HG02623 (cell line): ENCODE measurements around the gene SPATA46.

ENCODE experiments used
- ATAC-seq: cut with Tn5 transposase; IDR thresholded peaks from one replicate; pipeline ENCODE4 v1.9.1; 2021; ENCODE audit warnings: moderate library complexity; ENCODE audit not compliant: unreplicated experiment

SPATA46 gene

GRCh38 chr1:162391790-162392563 lies 15.3 kb upstream of the SPATA46 start:
- ATAC-seq = no peak

GRCh38 chr1:162390396-162391185 lies 13.9 kb upstream of the SPATA46 start:
- ATAC-seq = no peak

DNA sequence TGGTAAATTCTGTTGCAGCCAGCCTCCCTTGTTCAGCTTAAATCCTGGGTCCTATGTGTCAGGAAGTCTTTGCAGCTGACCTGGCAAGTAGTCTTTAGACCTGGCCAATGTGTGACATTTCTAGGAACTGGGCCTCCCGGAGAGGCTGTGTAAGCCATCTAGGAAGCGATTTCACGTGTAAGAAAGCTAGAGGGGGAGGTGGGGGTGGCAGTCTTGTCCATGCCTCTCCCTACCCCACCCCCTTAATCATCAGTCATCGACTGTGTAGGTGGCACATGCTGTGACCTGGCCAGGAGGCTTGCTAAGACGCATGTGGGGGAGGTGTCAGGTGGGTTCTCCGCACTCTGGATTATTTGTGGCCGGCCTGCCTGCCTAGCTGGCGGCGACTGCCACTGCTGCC lies 13.3 kb upstream of the SPATA46 start:
- no peak for ATAC-seq

- ATAC-seq = no peak
These were observed 12.6 kb upstream of the SPATA46 start for GRCh38 chr1:162389021-162389818.

DNA sequence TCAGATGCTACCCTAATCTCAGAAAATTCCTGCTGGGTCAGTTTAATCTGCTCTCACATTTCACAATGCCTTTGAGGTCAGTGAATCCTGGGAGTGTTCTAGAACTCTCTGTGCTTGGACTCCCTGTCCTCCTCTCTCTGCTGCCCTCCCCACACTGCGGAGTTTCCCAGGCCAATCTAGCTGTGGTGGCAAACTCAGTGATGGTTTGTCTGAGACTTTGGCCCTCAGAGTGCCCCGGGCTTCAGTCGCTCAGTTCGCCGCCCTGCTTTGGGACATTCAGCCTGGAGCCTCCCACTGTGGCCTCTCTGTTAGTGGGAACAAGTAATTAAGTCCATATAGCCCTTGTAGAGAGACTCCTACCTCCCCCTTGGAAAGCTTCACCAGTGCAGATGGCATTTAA lies 12.0 kb upstream of the SPATA46 start:
- ATAC-seq = no peak

DNA sequence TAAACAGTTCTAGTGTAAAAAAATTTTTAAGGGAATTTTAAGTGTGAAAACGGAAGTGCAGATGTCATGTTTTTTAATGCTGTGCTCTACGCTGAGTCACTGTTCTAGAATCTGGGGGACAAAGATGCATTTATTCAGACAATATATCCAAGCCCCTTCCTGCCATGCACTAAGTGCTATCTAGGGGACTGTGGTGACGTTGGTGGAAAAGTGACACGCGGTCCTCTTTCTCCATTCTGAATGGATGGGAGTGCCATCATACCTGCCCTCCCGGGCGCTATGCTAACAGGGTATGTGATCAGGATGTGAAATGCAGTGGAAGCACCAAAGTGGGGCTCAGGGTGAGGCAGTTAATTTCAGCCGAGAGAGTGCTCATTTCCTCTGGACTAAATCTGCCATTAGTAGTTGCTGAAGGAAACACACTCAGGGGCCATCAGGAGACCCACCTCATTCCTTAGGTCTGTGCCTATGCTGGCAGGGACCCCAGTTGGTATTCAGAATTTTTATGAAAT lies 11.5 kb upstream of the SPATA46 start:
- ATAC-seq = no peak

DNA sequence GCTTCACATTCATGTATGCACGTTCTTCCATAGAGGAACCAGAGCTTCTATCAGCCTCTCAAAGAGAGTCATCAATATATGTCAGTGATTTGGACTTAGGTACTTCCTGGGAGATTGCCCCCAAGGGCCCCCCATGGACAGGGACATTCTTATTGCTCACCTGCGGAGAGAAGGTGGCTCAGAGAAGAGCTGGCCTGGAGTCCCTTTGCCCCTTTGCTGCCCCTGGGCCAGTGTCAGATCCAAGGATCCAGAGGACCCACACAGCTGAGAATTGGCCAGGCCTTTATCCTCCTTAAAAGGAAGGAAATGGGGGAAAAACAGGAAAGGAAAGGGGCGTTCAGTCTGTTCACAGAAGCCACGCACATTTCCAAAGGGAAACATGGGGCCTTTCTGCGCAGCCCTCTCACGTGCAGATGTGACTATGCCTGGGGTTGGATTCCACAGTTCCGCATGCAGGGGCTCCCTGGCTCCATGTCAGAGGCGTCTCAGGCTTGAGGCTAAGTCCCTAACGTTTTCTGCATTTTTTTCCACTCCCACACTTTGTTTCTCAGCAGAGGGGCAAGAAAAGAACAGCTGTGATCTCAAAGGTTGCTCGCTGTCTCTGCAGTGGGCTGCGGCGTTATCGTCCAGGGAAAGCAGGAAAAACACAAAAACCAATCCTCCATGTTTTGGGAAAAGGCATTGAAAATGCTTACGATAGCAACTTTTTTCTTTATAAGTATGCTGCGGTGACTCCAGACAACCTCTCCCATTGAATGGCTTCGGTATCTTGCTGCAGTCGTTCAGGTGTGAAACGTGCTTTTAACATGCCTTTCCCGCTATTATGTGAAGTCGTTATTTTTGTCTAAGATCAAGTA lies 10.8 kb upstream of the SPATA46 start:
- no peak for ATAC-seq

DNA sequence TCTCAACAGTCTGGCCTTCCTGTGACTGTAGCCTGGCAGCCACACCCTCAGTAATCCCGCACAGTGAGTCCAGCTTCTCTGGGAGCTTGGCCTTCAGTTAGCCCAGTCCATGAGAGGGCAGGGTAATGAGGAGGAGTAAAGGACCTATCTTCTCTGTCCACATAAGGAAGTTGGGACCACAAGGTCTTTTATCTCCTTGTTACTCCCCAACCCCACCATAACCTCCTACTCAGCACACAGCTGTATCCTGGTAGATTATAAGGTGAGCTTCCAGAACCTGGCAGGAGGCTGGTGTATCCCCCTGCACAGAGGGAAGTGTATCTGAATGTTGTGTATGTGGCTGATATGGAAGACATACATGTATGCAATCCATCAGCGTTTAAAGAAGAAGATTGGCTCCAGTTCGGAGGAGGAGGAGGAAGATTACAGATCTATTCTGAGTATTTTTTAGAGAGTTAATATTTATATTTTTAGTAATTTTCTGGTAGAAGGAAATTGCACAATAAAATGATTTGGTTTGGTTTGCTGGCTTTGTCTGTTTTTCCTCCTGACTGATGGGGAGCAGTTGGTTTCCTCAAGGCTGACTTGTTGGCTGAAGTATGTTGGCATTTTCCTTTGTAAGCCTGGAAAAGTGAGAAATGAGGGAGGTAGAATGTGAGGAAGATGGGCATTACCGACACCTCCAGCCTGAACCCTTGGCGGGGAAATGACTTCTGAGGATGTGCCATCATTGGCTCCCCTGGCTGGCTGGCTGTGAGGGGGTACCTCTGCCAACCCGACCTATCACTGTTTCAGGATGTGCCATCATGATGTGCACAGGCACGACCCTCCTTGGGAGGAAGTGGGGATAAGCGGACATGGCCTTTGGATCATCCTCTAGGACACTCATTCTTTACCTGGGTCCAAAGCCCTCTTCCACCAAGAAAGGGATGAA lies 9.9 kb upstream of the SPATA46 start:
- no peak for ATAC-seq

GRCh38 chr1:162385702-162386101 lies 9.0 kb upstream of the SPATA46 start:
- ATAC-seq = no peak

GRCh38 chr1:162385280-162385623 lies 8.6 kb upstream of the SPATA46 start:
- no peak for ATAC-seq

DNA sequence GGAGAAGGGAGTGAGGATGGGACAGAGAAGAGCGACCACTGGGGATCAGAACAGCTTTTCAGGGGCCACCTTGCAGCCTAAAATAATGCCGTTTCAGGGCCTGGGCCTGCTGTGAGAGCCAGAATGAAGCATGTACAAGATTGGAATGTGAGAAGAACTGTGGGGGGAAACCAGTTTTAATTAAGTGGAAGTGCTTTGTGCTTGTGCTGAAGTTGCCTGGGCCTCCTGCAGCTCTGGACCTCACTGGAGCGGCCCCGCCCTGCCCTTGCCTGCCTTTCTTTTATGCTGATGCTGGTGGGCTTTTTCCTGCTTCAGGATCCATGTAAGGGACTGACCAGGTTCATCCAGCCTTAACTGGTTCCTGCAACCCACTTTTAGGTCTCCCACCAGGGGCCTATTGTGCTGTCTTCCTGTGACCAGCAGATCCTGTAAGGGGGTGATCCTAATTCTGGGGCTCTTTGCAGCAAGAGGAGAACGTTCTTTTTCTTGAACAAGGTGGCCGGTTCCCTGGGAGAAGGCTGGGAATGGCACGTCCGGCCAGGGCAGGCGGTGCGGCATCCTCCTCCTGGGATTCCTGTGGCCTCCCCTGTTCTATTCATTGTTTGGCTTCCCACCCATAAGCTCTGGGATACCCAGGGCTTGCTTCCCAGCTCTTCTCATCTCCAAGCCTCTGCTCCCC lies 8.1 kb upstream of the SPATA46 start:
- ATAC-seq = no peak

DNA sequence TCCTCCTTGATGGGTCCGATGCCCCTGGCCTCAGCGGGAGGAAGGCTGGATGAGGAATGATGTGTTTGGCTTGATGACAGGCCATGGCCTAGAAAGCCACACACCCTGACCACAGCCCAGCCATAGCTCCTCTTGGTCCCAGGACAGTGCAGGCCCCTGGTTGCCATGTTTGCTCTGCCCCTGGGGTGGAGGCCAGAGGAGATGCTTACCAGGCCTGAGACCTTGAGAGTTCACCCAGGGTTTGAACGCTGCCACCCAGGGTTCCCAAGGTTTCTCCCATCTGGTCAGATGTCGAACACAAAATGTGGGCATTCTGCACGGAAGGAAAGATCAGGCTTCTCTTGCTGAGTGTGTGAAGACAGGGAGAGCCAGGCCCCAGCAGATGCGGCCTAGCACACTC lies 7.5 kb upstream of the SPATA46 start:
- ATAC-seq = no peak

- no peak for ATAC-seq
These were observed 6.9 kb upstream of the SPATA46 start for GRCh38 chr1:162383516-162383915.

DNA sequence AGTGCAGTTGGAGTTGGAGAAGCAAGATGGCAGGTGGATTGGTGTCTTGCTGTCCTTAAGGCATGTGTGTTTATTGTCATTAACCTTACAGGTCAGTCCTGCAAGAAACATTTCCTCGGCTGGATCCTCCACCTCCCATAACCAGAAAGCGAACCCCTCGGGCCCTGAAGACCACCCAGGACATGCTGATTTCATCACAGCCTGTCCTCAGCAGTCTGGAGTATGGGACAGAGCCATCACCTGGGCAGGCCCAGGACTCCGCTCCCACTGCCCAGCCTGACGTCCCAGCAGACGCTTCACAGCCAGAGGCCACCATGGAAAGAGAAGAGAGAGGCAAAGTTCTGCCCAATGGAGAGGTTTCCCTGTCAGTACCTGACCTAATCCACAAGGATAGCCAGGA lies 6.4 kb upstream of the SPATA46 start:
- no peak for ATAC-seq

GRCh38 chr1:162381941-162382750 lies 5.5 kb upstream of the SPATA46 start:
- ATAC-seq = no peak

- ATAC-seq = no peak
These were observed 4.7 kb upstream of the SPATA46 start, which contains the start of gene C1orf226 for GRCh38 chr1:162381383-162381782. C1orf226 (plus strand) TSS chr1:162381728; CDS start chr1:162381902, 174 bp downstream.

DNA sequence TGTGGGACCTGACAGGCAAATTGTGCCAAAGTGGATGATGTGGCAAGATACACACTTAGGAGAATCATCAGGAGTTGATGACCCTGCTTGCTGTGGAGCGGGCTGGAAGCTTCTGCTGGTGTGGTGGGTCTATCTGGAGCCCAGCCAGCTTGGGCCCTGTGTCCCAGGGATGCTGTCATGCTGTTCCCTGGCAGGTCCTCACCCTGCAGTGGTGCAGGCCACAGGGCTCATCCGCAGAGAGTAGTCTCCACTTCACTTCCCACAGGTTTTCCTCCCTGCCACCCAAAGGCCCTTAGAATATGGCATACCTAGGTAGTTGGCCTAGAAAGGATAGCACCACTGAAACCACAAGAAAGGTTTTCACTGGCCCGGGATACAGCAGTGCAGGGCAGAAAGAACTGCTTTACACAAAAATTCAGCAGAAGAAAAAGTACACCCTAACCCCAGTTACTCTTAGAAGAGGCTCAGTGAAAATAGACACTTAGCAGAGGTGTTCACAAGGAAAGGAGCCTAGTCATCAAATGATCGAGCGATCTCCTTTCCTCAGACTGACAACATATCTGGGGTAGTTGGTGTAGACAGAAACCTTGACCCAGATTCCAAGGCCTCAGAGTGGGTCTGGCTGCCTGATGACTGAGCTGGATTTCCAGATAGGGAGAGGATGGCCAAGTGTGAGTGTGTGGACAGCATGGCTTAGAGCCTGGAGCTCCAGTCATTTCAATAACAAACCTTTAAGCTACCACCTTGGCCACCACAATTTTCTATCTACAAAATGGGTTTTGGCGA lies 3.6 kb upstream of the SPATA46 start:
- ATAC-seq = no peak
